Activated CD4-positive, alpha-beta T cell treated with anti-CD3 and anti-CD28 coated beads for 48 hours (primary cell): ENCODE data around the gene HSPA5.
"Not testable (repeated sequence)": the region's sequence is repeated elsewhere in the genome, so short reads cannot be mapped to it uniquely, and the experiment has no call there.

Source experiments
- DNase-seq: peaks from one replicate; pipeline ENCODE4 v3.0.0-alpha.2; 2020

Gene HSPA5

GRCh38 chr9:125241863-125242739 lies 958 bp upstream of the HSPA5 start:
- peak; percentile 45 for DNase-seq

GRCh38 chr9:125240649-125240999 lies 519 bp downstream of the HSPA5 start:
- DNase-seq = peak; percentile 59

GRCh38 chr9:125239631-125240597 lies 1.2 kb downstream of the HSPA5 start:
- no peak for DNase-seq

GRCh38 chr9:125238915-125239446 lies 2.2 kb downstream of the HSPA5 start:
- DNase-seq = no peak

- no peak for DNase-seq
Measured at GRCh38 chr9:125238127-125238914, 2.8 kb downstream of the HSPA5 start.

- not testable (repeated sequence) for DNase-seq
Measured at GRCh38 chr9:125236520-125237159, 4.5 kb downstream of the HSPA5 start.

GRCh38 chr9:125235804-125236519 lies 5.2 kb downstream of the HSPA5 start:
- no peak for DNase-seq

- DNase-seq = not testable (repeated sequence)
Measured at GRCh38 chr9:125234099-125234498, 7.0 kb downstream of the HSPA5 start.

GRCh38 chr9:125233678-125234077 lies 7.5 kb downstream of the HSPA5 start:
- no peak for DNase-seq

GRCh38 chr9:125227761-125228160 lies 13.4 kb downstream of the HSPA5 start:
- no peak for DNase-seq

GRCh38 chr9:125224858-125225257 lies 16.3 kb downstream of the HSPA5 start:
- not testable (repeated sequence) for DNase-seq

- DNase-seq = no peak
Measured at GRCh38 chr9:125218621-125219020, 22.5 kb downstream of the HSPA5 start.

- DNase-seq = no peak
Measured at GRCh38 chr9:125214186-125214585, 27.0 kb downstream of the HSPA5 start.

GRCh38 chr9:125204477-125204876 lies 36.7 kb downstream of the HSPA5 start:
- no peak for DNase-seq

- DNase-seq = no peak
Measured at GRCh38 chr9:125202846-125203618, 38.1 kb downstream of the HSPA5 start.

GRCh38 chr9:125200216-125201047 lies 40.7 kb downstream of the HSPA5 start, which contains the start of gene RABEPK:
Gene RABEPK, plus strand, starts transcription at chr9:125200542. Its CDS starts 2,472 bp downstream, at chr9:125203014.
- DNase-seq = peak; percentile 94

GRCh38 chr9:125195591-125195990 lies 45.6 kb downstream of the HSPA5 start:
- DNase-seq = not testable (repeated sequence)

- peak; percentile 15 for DNase-seq
Measured at GRCh38 chr9:125194466-125194865, 46.7 kb downstream of the HSPA5 start.

- DNase-seq = peak; percentile 39
Measured at GRCh38 chr9:125190361-125190801, 50.8 kb downstream of the HSPA5 start.
